Measurements from ENCODE around the gene PROZ. TPM values are rescaled to one million over a fixed set of nuclear protein-coding genes. Genes with fewer than 3 reads are reported as not detected.

PROZ gene
- polyA plus RNA-seq, 1 donor (not counting 4 experiments of a cell fraction or from before 2014, with no cell fraction given), result not detected

- no peak for FAIRE-seq
- no peaks in the 10 kb centered on the region for H3K4me1 ChIP-seq (ENCODE audit: control insufficient read depth, extremely low read depth, insufficient read depth, low read length)
- no peak overlapping the region for H3K9ac ChIP-seq (ENCODE audit: control insufficient read depth, extremely low read depth, insufficient read depth, low read length)
- TF ChIP-seq CTCF (optimal IDR thresholded peaks at IDR 0.05 in 1 of 3, IDR thresholded peaks at IDR 0.05 in 1 of 3, conservative IDR thresholded peaks at IDR 0.05 in 1 of 3; ENCODE audit: extremely low read depth in 1 of 3, insufficient read depth in 2 of 3, low read length in 3 of 3) (no peak), EZH2 (IDR thresholded peaks at IDR 0.05; ENCODE audit: low read length) (no peak)
- no peak overlapping the region for H3K4me3 ChIP-seq (ENCODE audit: control insufficient read depth in 2 of 3, extremely low read depth in 1 of 3, insufficient read depth in 2 of 3, low read depth in 1 of 3, low read length in 3 of 3)
- DNase-seq (ENCODE audit: low read depth, low spot score), result no peak
- H3K27ac ChIP-seq (ENCODE audit: control insufficient read depth, insufficient read depth, low read length), result no peak overlapping the region
- dilution Hi-C loops (cut with MboI; ENCODE audit: extremely low pct_ligation_motif_present, low sequenced_read_pairs), result no loop called here
- no peaks in the 10 kb centered on the region for H3K36me3 ChIP-seq (ENCODE audit: control insufficient read depth in 2 of 2, extremely low read depth in 1 of 2, insufficient read depth in 2 of 2, low read length in 2 of 2)
- H3K9me3 ChIP-seq (ENCODE audit: control insufficient read depth, low read depth, low read length), result no peaks in the 10 kb centered on the region
- H4K20me1 ChIP-seq (ENCODE audit: control insufficient read depth, extremely low read depth, insufficient read depth, low read length), result no peaks in the 10 kb centered on the region
- H3K27me3 ChIP-seq (ENCODE audit: control insufficient read depth, extremely low read depth, insufficient read depth, low read length), result peaks cover 5% of the 10 kb centered on the region
- no peak overlapping the region for H2AFZ ChIP-seq (ENCODE audit: control insufficient read depth, low read length)
- no peaks in the 10 kb centered on the region for H3K79me2 ChIP-seq (ENCODE audit: control insufficient read depth, insufficient read depth, low read length)
- H3K4me2 ChIP-seq (ENCODE audit: control insufficient read depth, extremely low read depth, insufficient read depth, low read depth, low read length), result no peak overlapping the region
- H3K9me1 ChIP-seq (ENCODE audit: control insufficient read depth, extremely low read depth, insufficient read depth, low read length), result no peaks in the 10 kb centered on the region
These were observed 40.0 kb upstream of the PROZ start for GRCh38 chr13:113118261-113119021.

- TF ChIP-seq EZH2 (IDR thresholded peaks at IDR 0.05; ENCODE audit: low read length) (no peak), CTCF (optimal IDR thresholded peaks at IDR 0.05 in 1 of 3, IDR thresholded peaks at IDR 0.05 in 1 of 3, conservative IDR thresholded peaks at IDR 0.05 in 1 of 3; ENCODE audit: extremely low read depth in 1 of 3, insufficient read depth in 2 of 3, low read length in 3 of 3) (no peak)
- Histone ChIP-seq H3K4me1 (ENCODE audit: control insufficient read depth, extremely low read depth, insufficient read depth, low read length) (no peaks in the 10 kb centered on the region), H3K9ac (ENCODE audit: control insufficient read depth, extremely low read depth, insufficient read depth, low read length) (no peak overlapping the region), H3K4me2 (ENCODE audit: control insufficient read depth, extremely low read depth, insufficient read depth, low read depth, low read length) (no peak overlapping the region), H3K27ac (ENCODE audit: control insufficient read depth, insufficient read depth, low read length) (no peak overlapping the region), H3K79me2 (ENCODE audit: control insufficient read depth, insufficient read depth, low read length) (no peaks in the 10 kb centered on the region), H3K36me3 (ENCODE audit: control insufficient read depth in 2 of 2, extremely low read depth in 1 of 2, insufficient read depth in 2 of 2, low read length in 2 of 2) (no peaks in the 10 kb centered on the region), H2AFZ (ENCODE audit: control insufficient read depth, low read length) (no peak overlapping the region), H3K27me3 (ENCODE audit: control insufficient read depth, extremely low read depth, insufficient read depth, low read length) (peaks cover 4% of the 10 kb centered on the region), H3K4me3 (ENCODE audit: control insufficient read depth in 2 of 3, extremely low read depth in 1 of 3, insufficient read depth in 2 of 3, low read depth in 1 of 3, low read length in 3 of 3) (no peak overlapping the region), H3K9me3 (ENCODE audit: control insufficient read depth, low read depth, low read length) (no peaks in the 10 kb centered on the region), H3K9me1 (ENCODE audit: control insufficient read depth, extremely low read depth, insufficient read depth, low read length) (no peaks in the 10 kb centered on the region), H4K20me1 (ENCODE audit: control insufficient read depth, extremely low read depth, insufficient read depth, low read length) (no peaks in the 10 kb centered on the region)
- FAIRE-seq, result no peak
- no peak for DNase-seq (ENCODE audit: low read depth, low spot score)
- dilution Hi-C loops (cut with MboI; ENCODE audit: extremely low pct_ligation_motif_present, low sequenced_read_pairs), result no loop called here
These were observed 39.2 kb upstream of the PROZ start for GRCh38 chr13:113119166-113119821.
